GM18870 (cell line): ENCODE data around the gene KCNG2.

Experiments
- ATAC-seq: cut with Tn5 transposase; IDR thresholded peaks from one replicate; pipeline ENCODE4 v1.9.1; 2021; ENCODE audit warnings: moderate library complexity; ENCODE audit not compliant: unreplicated experiment

KCNG2 gene

GRCh38 chr18:79784965-79785770 is 12.6 kb upstream of the KCNG2 start:
- ATAC-seq: no peak

- no peak for ATAC-seq
Observed at GRCh38 chr18:79785831-79786230, 11.9 kb upstream of the KCNG2 start.

GRCh38 chr18:79786304-79786703 is 11.4 kb upstream of the KCNG2 start:
- no peak for ATAC-seq

- ATAC-seq: no peak
Observed at GRCh38 chr18:79786786-79787526, 10.8 kb upstream of the KCNG2 start.

GRCh38 chr18:79787527-79787864 is 10.2 kb upstream of the KCNG2 start:
- no peak for ATAC-seq

GRCh38 chr18:79787865-79788733 is 9.6 kb upstream of the KCNG2 start:
- no peak for ATAC-seq

GRCh38 chr18:79788734-79789085 is 9.0 kb upstream of the KCNG2 start:
- ATAC-seq: no peak

- no peak for ATAC-seq
Observed at GRCh38 chr18:79789091-79789891, 8.4 kb upstream of the KCNG2 start.

- no peak for ATAC-seq
Observed at GRCh38 chr18:79789901-79790890, 7.5 kb upstream of the KCNG2 start.

GRCh38 chr18:79790996-79791972 is 6.5 kb upstream of the KCNG2 start:
- ATAC-seq: no peak

GRCh38 chr18:79792096-79792987 is 5.4 kb upstream of the KCNG2 start:
- no peak for ATAC-seq

- ATAC-seq: no peak
Observed at GRCh38 chr18:79792988-79793355, 4.8 kb upstream of the KCNG2 start.

GRCh38 chr18:79794846-79795245 is 2.9 kb upstream of the KCNG2 start:
- ATAC-seq: no peak

GRCh38 chr18:79795446-79795845 is 2.3 kb upstream of the KCNG2 start:
- no peak for ATAC-seq

- no peak for ATAC-seq
Observed at GRCh38 chr18:79796016-79796415, 1.7 kb upstream of the KCNG2 start.

GRCh38 chr18:79796531-79797405 is 970 bp upstream of the KCNG2 start:
- no peak for ATAC-seq
